PC-3 (cell line): Measurements from ENCODE around the gene ASPM. TPM values are rescaled to one million over a fixed set of nuclear protein-coding genes. Genes with fewer than 3 reads are reported as not detected.

Experiments used
- ATAC-seq: fragments of 200-7000 bp; cut with Tn5 transposase; 2 replicates; pipeline ENCODE4 v1.9.1; 2020; ENCODE audit warnings: mild to moderate bottlenecking, moderate library complexity
- BruUV-seq: library from RNA; stranded (reverse); fragments of 400-500 nt; replicated peaks from 2 replicates; lab custom pipeline; 2021; lab: Mats Ljungman, UMichigan
- CTCF ChIA-PET: fragments of 300-600 bp; sonication (Branson Sonifier 250); formaldehyde crosslinking; loops from one replicate; lab custom pipeline; 2022; ENCODE audit warnings: antibody characterized with exemption; lab: Charles Lee
- POLR2A ChIA-PET: fragments of 300-600 bp; sonication (Branson Sonifier 250); formaldehyde crosslinking; loops from one replicate; lab custom pipeline; 2022; ENCODE audit warnings: antibody characterized with exemption; ENCODE audit not compliant: unreplicated experiment; lab: Charles Lee
- DNase-seq: peaks from one replicate; pipeline ENCODE4 v3.0.0-alpha.2; 2015
- H2AFZ ChIP-seq: fragments of 300-600 bp; sonication (generic); 2 replicates; pipeline ENCODE4 v1.6.0; 2016; ENCODE audit warnings: antibody characterized with exemption, low read length
- H3F3A ChIP-seq: fragments of 300-600 bp; sonication (generic); one replicate; pipeline ENCODE4 v1.6.0; 2017; ENCODE audit warnings: antibody characterized with exemption, low read length, control low read depth, mild to moderate bottlenecking; ENCODE audit not compliant: unreplicated experiment
- H3K27ac ChIP-seq: fragments of 300-600 bp; sonication (generic); 2 replicates; pipeline ENCODE4 v1.5.1; 2016; ENCODE audit warnings: mild to moderate bottlenecking, low read length
- H3K27me3 ChIP-seq: fragments of 300-600 bp; sonication (generic); 2 replicates; pipeline ENCODE4 v1.6.1; 2016; ENCODE audit warnings: low read length, mixed read lengths
- H3K36me3 ChIP-seq: fragments of 300-600 bp; sonication (generic); 2 replicates; pipeline ENCODE4 v1.6.1; 2016; ENCODE audit warnings: low read depth, mixed run types, low read length, mixed read lengths
- H3K4me1 ChIP-seq: fragments of 300-600 bp; sonication (generic); 2 replicates; pipeline ENCODE4 v1.5.1; 2016; ENCODE audit warnings: low read length; ENCODE audit not compliant: insufficient read depth
- H3K4me2 ChIP-seq: fragments of 300-600 bp; sonication (generic); 2 replicates; pipeline ENCODE4 v1.6.0; 2016; ENCODE audit warnings: low read length
- H3K4me3 ChIP-seq: fragments of 300-600 bp; sonication (generic); 2 replicates; pipeline ENCODE4 v1.5.1; 2016; ENCODE audit warnings: mild to moderate bottlenecking, low read length, mixed read lengths
- H3K79me2 ChIP-seq: fragments of 300-600 bp; sonication (generic); 2 replicates; pipeline ENCODE4 v1.6.1; 2017; ENCODE audit warnings: low read length, mixed read lengths
- H3K9ac ChIP-seq: fragments of 300-600 bp; sonication (generic); 2 replicates; pipeline ENCODE4 v1.6.0; 2016; ENCODE audit warnings: mild to moderate bottlenecking, low read length
- H3K9me2 ChIP-seq: fragments of 300-600 bp; sonication (generic); replicated peaks from 2 replicates; pipeline ENCODE4 v1.6.1; 2016; ENCODE audit warnings: mixed run types, low read length, mixed read lengths
- H3K9me3 ChIP-seq: fragments of 300-600 bp; sonication (generic); 2 replicates; pipeline ENCODE4 v1.6.1; 2016; ENCODE audit warnings: low read length, mixed read lengths
- H4K20me1 ChIP-seq: fragments of 300-600 bp; sonication (generic); 2 replicates; pipeline ENCODE4 v1.6.1; 2016; ENCODE audit warnings: low read length, mixed read lengths
- CTCF ChIP-seq: fragments of 300-600 bp; sonication (generic); conservative IDR thresholded peaks from 2 replicates; pipeline ENCODE4 v1.5.1; 2017; ENCODE audit warnings: antibody characterized with exemption, low read depth, mild to moderate bottlenecking, low read length
- EZH2 ChIP-seq: fragments of 300-600 bp; sonication (generic); IDR thresholded peaks from one replicate; pipeline ENCODE4 v1.6.1; 2017; ENCODE audit warnings: antibody characterized with exemption, mild to moderate bottlenecking, low read length; ENCODE audit not compliant: unreplicated experiment
- EZH2phosphoT487 ChIP-seq: fragments of 300-600 bp; sonication (generic); IDR thresholded peaks from 2 replicates; pipeline ENCODE4 v1.6.1; 2018; ENCODE audit warnings: mild to moderate bottlenecking, antibody characterized with exemption, low read length, borderline replicate concordance
- intact Hi-C: fragments of 100-400 bp; cut with micrococcal nuclease; formaldehyde crosslinking; loops from 2 replicates; pipeline ENCODE4 v1.9.0; 2023
- total RNA-seq: library from RNA; depleted of rRNA; stranded (reverse); fragments of >200 nt; gene quantifications from 2 replicates; pipeline ENCODE4 v1.2.3, GENCODE V29; 2014

Gene ASPM
- total RNA-seq, 1 experiment from 2014 or later, result 35.0 TPM

- no TSS peak for BruUV-seq
- Histone ChIP-seq H3K79me2 (no peaks in the 10 kb centered on the region), H2AFZ (no peak overlapping the region), H3F3A (no peaks in the 10 kb centered on the region), H3K4me1 (no peaks in the 10 kb centered on the region), H3K27ac (no peak overlapping the region), H3K4me3 (no peak overlapping the region), H3K9ac (no peak overlapping the region), H3K36me3 (peaks cover 11% of the 10 kb centered on the region), H3K4me2 (no peak overlapping the region), H4K20me1 (no peaks in the 10 kb centered on the region), H3K27me3 (no peaks in the 10 kb centered on the region), H3K9me3 (no peaks in the 10 kb centered on the region), H3K9me2 (no peaks in the 10 kb centered on the region)
- POLR2A ChIA-PET, result no interaction called here
- ATAC-seq, result no peak
- TF ChIP-seq CTCF (no peak), EZH2 (no peak), EZH2phosphoT487 (no peak)
- DNase-seq, result no peak
- CTCF ChIA-PET, result no interaction called here
- intact Hi-C loops, result no loop called here
Measured at GRCh38 chr1:197116156-197116555, 30.3 kb downstream of the ASPM start.

DNA sequence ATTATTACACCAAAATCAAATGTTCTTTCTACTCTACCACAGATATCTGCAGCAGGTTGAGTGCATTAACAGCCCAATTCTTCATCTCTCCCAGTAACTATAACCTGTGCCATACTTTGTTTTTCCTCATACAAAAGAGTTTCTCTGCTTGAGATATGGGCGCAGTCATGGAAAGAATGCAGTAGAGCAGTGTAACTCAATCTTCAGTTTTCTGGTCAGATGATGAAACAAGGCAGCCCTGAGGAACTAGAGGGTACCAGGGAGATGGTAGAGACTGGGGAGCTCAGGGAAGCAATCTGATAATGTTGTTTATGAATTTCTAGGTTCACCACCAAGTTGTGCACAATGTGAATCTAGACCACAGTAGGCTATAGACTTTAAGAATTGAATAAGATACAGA, 39.6 kb downstream of the ASPM start:
- Histone ChIP-seq H3K9me2 (no peaks in the 10 kb centered on the region), H3F3A (no peaks in the 10 kb centered on the region), H3K79me2 (no peaks in the 10 kb centered on the region), H3K4me2 (no peak overlapping the region), H3K27me3 (no peaks in the 10 kb centered on the region), H3K27ac (no peak overlapping the region), H3K4me1 (no peaks in the 10 kb centered on the region), H3K36me3 (peaks cover 29% of the 10 kb centered on the region), H3K9me3 (no peaks in the 10 kb centered on the region), H4K20me1 (no peaks in the 10 kb centered on the region), H3K4me3 (no peak overlapping the region), H3K9ac (no peak overlapping the region), H2AFZ (no peak overlapping the region)
- POLR2A ChIA-PET, result no interaction called here
- intact Hi-C loops, result no loop called here
- no peak for DNase-seq
- ATAC-seq, result no peak
- no TSS peak for BruUV-seq
- TF ChIP-seq EZH2phosphoT487 (no peak), CTCF (no peak), EZH2 (no peak)
- CTCF ChIA-PET, result no interaction called here

DNA sequence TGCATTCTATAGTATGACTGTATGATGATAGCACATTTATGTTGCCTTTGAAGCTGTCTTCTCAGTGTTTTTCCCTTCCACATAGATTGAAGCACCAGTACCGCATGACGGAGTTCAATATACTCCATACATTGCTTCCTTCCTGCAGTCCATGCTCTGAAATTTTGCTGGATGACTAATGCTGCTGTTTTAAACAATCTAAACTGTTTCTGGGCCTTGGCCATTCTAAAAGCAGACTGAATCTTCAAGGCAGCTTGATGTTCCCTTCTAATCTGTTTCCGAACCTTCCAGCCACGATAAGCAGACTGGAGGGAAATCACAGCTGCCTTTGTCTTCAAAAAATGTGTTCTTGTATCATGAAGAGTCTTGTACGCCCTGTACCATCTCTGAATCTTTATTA, 43.2 kb downstream of the ASPM start:
- H3F3A ChIP-seq, result no peaks in the 10 kb centered on the region
- no peak for DNase-seq
- H3K27ac ChIP-seq, result no peak overlapping the region
- H3K9me3 ChIP-seq, result no peaks in the 10 kb centered on the region
- no peak overlapping the region for H2AFZ ChIP-seq
- no peaks in the 10 kb centered on the region for H3K9me2 ChIP-seq
- no peak overlapping the region for H3K4me3 ChIP-seq
- ATAC-seq, result no peak
- no TSS peak for BruUV-seq
- ChIA-PET POLR2A (no interaction called here), CTCF (no interaction called here)
- TF ChIP-seq EZH2 (no peak), CTCF (no peak), EZH2phosphoT487 (no peak)
- no peak overlapping the region for H3K9ac ChIP-seq
- H3K4me2 ChIP-seq, result no peak overlapping the region
- H4K20me1 ChIP-seq, result no peaks in the 10 kb centered on the region
- intact Hi-C loops, result no loop called here
- no peaks in the 10 kb centered on the region for H3K79me2 ChIP-seq
- peaks cover 29% of the 10 kb centered on the region for H3K36me3 ChIP-seq
- H3K4me1 ChIP-seq, result no peaks in the 10 kb centered on the region
- H3K27me3 ChIP-seq, result no peaks in the 10 kb centered on the region
